HG02763 (cell line): ENCODE data around the gene DNAH1.

Source experiments
- ATAC-seq: cut with Tn5 transposase; IDR thresholded peaks from one replicate; pipeline ENCODE4 v1.9.1; 2021; ENCODE audit warnings: mild to moderate bottlenecking, moderate library complexity; ENCODE audit not compliant: unreplicated experiment

DNAH1 gene

DNA sequence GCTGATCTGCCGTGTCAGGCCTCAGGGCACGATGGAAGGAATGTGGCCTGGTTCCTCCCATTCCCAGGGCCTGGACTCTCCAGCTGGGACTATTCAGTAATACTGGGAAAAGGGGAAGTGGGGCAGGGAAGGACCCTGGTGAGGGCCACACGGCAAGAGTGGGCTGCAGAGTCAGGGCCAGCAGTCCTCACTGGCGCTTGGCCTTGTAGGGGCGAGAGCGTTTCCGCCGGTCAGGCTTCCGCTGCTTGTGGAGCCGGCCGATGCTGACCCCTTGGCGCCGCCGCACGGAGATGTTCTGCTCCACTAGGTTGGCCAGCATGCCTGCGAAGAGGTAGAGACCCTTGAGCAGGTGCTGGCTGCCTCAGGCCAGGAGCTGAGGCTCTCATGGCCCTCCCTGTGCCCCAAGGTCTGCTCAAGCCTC, 86.0 kb downstream of the DNAH1 start:
- no peak for ATAC-seq

DNA sequence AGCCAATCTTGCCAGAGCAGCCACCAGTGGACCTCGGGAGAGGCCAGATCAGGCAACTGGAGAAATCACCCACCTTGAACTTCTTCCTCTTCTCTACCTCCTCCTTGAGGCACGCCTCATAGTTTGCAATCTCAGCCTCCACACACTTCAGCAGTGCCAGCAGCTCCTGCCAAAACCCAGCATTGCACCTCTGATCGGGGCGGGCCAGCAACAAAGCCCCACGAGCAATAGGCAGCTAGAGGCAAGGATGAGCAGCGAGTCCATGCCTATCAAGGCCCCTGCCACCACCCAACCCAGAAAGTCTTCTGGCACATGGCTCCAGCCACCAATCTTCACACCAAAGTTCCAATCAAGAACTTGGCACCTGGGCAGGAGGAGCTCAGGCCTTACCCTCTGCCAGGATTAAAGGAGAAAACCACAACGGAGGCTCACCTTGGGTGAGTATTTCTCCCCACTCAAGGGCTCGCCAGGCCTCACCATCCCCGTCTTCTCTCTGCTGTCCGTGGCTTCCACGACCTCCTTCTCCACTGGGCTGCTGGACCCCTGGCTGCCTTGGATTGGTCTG, 86.7 kb downstream of the DNAH1 start:
- ATAC-seq: no peak

DNA sequence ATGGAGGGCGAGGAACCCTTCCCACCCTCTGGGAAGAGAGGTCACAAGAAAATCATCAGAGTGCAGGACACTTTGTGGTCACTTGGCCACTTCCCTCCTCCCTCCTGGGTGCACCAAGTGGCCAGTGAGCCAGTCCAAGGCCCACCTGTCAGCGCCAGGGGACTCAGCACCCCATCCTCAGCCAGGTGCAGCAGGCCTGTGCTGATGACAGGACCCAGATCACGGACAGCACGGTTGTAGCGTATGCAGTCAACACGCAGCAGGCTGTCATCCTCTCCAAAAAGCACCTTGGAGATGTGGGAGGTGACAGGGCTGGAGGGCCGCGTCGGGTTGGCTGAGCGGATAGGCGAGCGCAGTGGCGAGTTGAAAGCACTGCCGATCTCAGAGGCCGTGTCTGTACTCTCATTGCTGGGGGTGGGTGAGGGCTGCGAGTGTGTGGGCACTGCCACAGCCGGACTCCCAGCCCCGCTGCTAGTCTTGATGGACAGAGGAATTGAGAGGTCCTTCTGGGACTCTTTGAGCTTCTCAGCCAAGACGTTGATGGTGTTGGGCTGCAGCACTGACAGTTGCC, 87.2 kb downstream of the DNAH1 start:
- ATAC-seq: no peak

DNA sequence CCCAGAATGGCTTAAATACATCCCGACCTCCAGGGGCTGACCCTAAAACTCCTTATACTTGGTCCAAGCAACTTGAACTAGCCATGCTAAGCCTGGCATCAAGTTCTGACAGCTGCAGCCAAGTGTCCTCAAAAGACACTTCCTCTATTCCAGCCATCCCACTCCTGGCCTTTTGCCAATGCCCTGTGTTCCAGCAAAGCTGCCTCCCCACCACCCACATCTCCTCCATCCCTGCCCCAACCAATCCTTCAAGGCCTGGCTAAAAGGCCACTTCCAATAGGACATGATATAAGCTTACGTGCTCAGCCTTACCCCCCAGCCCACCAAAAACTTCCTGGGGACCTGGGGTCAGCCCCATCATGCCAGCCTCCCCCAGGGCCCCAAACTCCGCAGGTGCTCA, 87.8 kb downstream of the DNAH1 start:
- no peak for ATAC-seq

DNA sequence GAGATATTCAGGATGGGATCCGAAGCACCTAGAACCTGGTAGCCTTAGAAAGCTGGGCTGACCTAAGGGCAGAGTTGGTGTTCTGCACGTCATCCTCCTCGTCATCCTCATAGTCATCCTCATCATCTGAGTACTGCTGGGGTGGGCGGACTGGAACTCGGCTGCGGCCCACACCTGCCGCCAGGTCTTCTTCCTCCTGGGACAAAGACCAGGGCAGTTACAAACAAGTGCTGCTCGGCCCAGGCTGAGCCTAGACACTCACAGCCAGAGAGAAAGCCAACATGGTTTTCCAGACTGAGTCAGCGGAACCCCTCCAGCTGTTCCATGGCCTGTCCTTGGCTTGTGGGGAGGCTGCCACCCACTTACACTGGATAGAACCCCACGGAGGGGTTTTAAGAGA, 88.3 kb downstream of the DNAH1 start:
- ATAC-seq: no peak

DNA sequence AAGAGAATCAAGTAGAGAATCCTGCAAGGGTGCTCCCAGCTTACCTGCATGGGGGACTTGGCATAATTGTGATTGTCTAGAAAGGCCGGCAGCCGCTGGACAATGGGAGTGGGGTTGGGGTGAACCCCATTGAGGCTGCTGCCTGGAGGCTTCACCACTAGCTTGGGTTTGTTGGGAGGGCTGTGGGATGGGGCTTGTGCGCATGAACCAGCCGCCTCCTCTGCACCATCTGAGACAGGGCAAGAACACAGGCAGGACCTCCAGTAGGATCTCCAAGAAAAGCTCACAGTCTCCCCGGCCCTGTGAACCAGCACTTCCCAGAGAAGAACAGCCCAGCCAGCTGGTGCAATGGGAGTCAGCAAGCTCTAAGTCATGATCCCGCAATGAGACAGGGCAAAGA, 88.9 kb downstream of the DNAH1 start:
- no peak for ATAC-seq

DNA sequence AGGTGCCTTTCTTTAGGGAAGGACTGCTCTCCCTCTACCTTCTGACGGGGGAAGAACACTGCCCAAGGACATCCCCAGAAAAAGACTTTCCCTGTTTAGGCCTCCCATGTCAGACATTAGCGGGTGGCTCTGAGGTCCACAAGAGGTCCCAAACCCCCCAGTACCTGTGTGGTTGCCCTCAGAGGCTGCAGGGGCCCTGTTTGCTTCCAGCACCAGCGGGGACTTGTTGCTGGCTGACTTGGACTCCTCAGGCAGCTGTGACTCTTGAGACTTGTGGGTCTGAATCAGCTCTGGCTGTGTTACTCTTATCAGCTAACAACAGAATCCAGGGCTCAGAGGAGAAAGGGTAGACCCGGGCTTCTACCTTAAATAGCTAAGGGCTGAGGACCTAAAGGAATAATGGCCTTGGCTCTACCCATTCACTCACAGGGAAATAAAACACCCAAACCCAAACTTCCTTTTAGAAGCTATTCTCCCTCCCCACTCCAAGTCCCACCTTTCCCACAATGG, 89.5 kb downstream of the DNAH1 start:
- ATAC-seq: no peak

DNA sequence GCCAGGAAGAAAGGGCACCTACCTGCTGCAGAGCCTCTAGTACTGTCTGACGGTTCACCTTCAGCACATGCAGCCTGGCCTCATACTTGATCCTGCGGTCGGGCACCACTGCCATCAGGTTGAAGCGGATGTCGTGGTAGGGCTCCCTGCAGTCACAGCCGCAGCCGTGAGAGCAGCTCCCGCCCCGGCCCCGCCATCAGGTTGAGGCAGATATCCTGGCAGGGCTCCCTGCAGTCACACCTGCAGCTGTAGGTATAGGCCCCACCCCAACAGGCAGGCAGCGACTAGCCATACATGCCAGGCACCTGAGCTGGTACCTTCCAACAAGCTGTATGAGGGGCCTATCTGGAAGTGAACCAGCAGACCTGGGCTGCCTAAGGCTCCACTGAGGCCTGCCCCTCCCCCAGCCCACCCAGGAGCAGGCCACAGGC, 90.1 kb downstream of the DNAH1 start:
- ATAC-seq: no peak

DNA sequence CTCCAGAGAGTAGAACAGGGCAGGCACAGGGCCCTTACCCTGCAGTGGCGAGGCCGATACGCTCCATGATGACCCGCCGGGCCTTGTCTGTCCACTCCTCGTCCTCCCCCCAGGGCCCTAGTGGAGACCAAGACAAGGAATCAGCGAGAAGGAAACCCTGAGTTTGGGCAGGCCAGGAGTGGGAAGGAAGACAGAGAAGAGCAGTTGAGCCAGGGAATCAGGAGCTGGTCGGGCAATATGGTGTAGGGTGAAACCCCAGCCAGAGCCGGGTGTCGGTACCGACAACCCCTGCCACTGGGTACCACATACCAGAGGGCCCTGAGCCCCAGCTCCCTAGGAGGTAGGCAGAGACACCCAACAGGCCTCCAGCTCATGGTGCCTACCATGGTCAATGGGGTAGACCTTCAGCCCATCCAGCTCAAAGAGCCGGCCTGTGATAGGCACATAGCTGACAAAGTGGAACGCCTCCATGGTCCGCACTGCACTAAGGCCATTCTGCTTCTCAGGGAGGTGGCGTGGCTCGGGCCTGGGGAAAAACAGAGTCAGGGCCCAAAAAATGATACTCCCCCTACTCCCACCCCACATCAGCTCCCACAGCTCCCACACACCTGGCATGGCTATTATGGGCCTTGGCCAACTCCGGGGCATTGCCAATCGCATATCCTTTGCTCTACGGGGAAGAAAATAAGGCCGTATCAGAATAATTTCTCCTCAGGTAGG, 90.8 kb downstream of the DNAH1 start:
- ATAC-seq: no peak

DNA sequence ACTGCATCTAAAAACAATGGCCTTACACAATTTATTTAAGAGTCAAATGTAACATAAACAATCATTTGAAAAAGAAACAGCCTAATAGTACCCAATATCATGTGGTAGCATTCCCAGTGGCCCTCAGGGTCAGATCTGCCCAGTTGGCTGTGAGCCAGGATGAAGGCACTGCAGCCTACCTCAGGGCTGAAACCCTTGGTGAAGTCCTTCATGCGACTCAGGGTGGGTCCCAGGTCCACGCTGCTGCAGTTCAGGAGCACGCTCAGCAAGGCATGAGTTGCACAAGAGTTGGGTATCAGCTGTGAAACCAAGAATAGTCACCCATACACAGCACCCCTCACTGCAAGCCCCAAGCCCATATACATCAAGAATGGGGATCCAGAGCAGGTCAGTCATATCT, 91.7 kb downstream of the DNAH1 start:
- ATAC-seq: no peak

DNA sequence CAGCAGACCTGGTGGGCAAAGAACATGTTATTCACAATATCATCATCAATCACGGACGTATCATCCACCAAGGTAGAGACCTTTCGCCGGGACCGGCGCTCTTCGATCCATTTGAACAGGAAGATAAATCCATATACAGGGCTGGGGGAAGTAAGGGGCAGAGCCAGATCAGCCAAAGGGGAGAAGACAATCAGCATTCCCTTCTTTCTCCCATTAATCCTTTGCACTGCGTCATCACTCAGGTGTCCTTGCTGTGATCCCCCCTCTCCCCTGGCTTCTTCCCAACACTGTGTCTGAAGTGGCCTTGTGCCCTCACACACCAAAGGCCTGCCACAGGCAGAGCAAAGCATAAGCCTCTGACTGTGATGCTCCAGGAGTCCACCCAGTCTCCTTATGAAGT, 92.3 kb downstream of the DNAH1 start:
- ATAC-seq: no peak

DNA sequence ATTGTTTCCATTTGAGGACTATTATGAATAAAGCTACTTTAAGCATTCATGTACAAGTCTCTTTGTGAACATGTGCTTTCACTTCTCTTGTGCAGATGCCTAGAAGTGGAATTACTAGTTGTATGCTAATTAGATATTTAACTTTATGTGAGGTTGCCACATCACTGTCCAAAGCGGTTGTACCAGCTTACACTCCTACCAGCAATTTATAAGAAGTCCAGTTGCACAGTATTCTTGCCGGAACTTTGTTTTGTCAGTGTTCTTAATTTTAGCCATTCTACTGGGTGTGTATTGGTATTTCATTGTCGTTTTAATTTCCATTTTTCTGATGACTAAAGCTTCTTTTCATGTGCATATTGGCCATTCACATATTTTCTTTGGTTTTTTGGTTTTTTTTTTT, 99.7 kb downstream of the DNAH1 start:
- no peak for ATAC-seq

DNA sequence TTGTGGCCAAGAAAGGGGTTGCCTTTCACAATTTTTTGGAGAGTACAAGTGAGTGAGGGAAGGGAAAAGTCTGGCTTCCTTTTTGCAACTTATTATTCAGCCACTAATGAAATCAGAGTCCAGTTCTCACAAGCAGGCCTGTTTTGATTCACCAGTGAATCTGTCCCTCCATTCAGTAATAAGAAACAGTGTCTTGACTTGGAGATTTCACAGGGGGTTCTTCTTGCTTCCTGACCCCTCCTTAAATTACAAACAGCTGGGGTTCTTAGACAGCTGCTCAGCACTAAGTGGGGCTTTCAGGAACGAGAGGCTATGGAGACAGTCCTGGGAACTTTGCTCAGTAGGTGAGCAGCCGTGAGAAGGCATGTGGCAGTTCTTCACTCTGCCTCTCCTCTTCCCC, 104.3 kb downstream of the DNAH1 start:
- no peak for ATAC-seq

DNA sequence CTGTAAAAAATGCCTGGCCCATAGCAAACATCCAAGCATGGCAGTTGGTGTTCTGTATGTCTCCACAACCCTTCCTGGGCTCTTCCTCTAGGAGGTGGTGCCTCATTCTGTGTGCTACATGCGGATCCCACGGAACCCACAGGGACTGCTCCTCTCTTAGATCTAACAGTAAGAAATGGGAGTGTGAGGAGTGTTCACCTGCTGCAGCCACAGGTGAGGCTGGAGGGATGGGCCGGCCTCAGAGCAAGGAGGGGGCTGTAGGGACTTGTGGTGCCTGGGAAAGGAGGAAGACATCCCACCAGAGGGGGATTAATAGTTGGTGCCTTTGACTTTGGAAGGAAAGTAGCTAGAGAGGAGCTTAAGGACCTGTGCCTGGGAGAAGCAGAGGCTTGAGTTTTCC, 106.5 kb downstream of the DNAH1 start:
- no peak for ATAC-seq

DNA sequence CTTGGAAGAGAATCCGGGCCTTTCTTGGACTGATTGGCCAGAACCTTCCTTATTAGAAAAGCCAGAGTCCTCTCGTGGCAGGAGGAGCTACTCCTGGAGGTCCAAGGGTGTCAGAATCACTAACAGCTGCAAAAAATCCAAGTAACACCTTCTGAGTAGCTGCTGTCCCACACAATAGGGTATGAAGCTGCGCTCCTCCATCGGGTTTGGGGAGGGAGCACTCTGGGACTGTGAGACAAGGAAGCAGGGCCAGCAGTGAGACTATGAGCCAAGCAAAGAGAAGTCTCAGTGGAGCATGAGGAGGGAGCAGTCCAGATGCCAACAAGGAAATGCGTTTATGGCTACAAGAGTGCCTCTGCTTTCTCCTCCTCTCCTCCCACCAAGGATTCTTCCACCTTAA, 107.1 kb downstream of the DNAH1 start:
- no peak for ATAC-seq

DNA sequence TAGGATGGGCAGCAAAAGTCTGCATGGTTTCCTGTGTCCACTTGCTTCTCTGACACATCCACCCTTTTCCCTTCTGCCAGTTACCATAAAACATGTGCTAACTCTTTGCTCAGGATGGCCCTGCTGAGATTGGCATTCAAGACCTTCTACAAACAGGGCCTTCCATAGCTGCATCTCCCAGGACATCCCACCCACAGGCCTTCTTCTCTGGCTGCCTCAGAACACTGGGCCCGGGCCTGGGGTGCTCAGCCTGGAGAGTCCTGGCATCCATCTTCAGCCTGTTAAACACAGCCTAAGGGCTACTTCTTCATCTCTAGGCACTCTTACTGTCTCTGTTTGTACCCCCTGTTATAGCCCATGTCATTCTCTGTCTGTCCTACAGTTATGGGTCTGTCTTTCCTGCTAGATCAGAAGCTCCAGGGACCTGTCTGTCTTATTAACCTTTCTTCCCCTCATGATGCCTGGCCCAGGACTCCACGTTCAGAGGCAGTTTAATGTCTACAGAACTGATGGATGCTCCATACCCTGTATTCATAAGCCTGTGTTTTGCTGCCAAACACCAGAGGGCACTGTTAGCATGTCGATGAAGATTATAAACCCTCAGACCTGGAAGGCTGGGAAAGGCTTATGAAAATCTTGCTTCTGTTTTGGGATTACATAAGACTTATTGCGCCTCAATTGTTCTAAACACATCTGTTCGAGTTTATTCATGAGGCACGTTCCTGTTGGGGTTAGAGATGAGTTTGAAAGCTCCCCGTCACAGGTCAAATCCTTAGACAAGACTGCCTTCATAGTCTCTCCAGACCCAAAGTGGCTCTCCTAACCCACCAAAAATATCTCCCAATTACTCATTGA, 112.3 kb downstream of the DNAH1 start:
- ATAC-seq: no peak

DNA sequence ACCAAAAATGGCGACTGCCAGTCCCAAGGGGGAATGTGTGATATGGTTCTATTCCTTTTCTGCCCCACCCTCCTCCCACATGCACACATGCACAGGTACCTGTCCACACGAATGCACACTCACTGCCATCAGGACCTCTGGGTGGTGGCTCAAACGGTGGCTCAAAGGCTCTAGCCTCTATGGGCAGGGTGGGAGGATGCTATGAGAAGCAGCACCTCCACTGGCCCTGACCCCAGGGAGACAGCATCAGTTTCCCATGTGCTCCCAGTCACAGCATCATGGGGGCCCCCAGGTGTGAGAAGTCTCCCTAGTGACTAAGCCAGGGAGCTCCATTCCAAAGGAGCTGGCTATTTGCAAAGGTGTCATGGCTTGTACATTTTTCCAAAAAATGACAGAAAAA, 112.9 kb downstream of the DNAH1 start:
- ATAC-seq: no peak

DNA sequence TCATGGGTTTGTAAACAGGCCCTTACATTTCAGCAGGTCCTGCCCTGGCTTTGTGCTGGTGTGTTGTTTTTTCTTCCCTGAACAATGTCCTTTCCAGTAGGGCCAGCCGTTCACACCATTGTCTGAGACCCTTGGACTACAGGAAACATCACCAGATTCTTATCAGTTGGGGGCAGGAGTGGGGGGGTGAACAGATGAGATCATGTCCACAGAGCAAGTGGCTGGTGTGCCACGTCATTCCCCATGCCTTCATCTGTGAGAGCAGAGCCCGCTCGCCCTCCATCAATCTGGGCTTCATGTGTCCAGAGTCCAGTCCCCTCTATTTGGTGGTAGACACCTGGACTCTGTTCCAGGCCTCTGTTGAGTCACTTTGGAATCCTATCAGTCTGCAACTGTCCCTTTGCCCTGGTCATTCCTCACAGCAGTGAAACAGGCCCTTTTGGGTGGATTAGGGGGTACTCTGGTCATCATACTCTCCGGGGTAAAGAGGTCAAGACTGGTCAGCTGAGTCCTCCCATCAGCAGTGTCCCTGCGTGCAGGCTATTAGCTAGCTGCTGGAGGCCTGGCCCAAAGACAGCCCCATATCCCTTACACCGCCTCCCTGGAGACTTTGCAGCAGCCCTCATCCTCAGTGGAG, 113.8 kb downstream of the DNAH1 start:
- ATAC-seq: no peak

DNA sequence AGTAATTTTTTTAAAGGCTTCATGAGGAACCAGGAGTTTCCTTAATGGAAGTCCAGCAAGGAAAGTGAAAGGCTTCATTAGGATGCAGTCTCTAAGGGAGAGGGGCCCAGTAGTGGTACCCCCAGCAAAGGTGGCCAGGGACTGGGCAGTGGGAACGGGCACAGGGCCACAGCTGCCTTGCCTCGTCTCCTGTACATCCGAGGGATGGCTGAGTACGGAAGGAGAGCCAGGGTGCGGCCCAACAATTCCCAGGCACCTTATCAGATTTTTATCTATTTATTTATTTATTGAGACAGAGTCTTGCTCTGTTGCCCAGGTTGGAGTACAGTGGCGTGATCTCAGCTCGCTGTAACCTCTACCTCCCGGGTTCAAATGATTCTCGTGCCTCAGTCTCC, 114.3 kb downstream of the DNAH1 start:
- ATAC-seq: no peak

DNA sequence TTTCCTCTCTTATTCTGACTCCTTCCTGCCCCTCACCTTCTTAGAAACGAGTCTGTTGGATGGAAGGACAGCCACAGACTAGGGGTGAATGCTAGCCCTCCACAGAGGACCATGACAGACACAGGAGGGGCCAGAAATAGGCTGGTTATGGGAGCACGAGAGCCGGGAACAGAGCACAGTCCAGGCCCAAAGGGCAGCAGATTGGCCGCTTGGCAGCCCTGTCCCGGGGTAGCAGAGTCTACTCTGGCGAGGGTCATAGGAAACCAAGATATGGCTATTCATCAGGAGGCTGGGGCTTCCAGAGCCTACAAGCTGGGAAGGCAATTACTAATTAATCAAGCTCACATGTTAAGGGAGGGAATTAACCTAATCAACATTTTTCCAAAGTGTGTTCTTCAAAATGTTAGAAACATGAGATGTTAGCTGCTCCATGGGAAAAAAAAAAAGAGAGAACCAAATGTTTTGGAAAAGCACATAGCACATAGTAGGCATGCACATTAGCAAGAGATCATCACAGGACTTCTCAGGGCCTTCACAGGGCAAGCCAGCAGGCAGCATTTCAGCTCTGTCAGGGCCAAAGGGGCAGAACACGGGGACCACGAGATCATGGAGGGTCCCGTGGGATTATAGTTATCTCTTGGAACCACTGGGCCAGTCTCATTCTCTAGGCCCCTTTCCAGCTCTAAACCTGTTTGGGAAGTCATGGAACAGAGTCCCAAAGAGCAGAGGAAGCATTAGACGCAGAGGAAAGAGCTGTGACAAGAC, 115.5 kb downstream of the DNAH1 start:
- ATAC-seq: no peak
